Parathyroid adenoma (tissue), 2 donors: ENCODE results near the gene REEP2.

Source experiments
- H2AFZ ChIP-seq: fragments of 300-600 bp; sonication (generic); one replicate; pipeline ENCODE4 v1.7.0; 2017; ENCODE audit warnings: antibody characterized with exemption, mild to moderate bottlenecking
- H3K27ac ChIP-seq: fragments of 300-600 bp; sonication (generic); one replicate; pipeline ENCODE4 v1.7.0; 2017
- H3K27me3 ChIP-seq: fragments of 300-600 bp; sonication (generic); one replicate; pipeline ENCODE4 v1.7.0; 2017; ENCODE audit warnings: low read length; ENCODE audit not compliant: control insufficient read depth, insufficient read depth
- H3K36me3 ChIP-seq: fragments of 300-600 bp; sonication (generic); one replicate; pipeline ENCODE4 v1.7.0; 2017; ENCODE audit warnings: low read length; ENCODE audit not compliant: control insufficient read depth, insufficient read depth
- H3K4me1 ChIP-seq: fragments of 300-600 bp; sonication (generic); one replicate; pipeline ENCODE4 v1.7.0; 2017; ENCODE audit warnings: control low read depth
- H3K4me2 ChIP-seq: fragments of 300-600 bp; sonication (generic); one replicate; pipeline ENCODE4 v1.7.0; 2017; ENCODE audit warnings: low read length
- H3K4me3 ChIP-seq: fragments of 300-600 bp; sonication (generic); one replicate; pipeline ENCODE4 v1.7.0; 2017; ENCODE audit warnings: low read depth, low read length
- H3K79me2 ChIP-seq: fragments of 300-600 bp; sonication (generic); one replicate; pipeline ENCODE4 v1.7.0; 2017; ENCODE audit warnings: control low read depth
- H3K9ac ChIP-seq: fragments of 300-600 bp; sonication (generic); one replicate; pipeline ENCODE4 v1.7.0; 2017; ENCODE audit warnings: mild to moderate bottlenecking
- H3K9me3 ChIP-seq: fragments of 300-600 bp; sonication (generic); one replicate; pipeline ENCODE4 v1.7.0; 2017; ENCODE audit warnings: low read length; ENCODE audit not compliant: control insufficient read depth
- CTCF ChIP-seq: fragments of 300-600 bp; sonication (generic); IDR thresholded peaks from one replicate; pipeline ENCODE4 v1.7.0; 2017; ENCODE audit warnings: antibody characterized with exemption, mild to moderate bottlenecking
- donor health status: primary hyperparathyroidism.

Gene REEP2

DNA sequence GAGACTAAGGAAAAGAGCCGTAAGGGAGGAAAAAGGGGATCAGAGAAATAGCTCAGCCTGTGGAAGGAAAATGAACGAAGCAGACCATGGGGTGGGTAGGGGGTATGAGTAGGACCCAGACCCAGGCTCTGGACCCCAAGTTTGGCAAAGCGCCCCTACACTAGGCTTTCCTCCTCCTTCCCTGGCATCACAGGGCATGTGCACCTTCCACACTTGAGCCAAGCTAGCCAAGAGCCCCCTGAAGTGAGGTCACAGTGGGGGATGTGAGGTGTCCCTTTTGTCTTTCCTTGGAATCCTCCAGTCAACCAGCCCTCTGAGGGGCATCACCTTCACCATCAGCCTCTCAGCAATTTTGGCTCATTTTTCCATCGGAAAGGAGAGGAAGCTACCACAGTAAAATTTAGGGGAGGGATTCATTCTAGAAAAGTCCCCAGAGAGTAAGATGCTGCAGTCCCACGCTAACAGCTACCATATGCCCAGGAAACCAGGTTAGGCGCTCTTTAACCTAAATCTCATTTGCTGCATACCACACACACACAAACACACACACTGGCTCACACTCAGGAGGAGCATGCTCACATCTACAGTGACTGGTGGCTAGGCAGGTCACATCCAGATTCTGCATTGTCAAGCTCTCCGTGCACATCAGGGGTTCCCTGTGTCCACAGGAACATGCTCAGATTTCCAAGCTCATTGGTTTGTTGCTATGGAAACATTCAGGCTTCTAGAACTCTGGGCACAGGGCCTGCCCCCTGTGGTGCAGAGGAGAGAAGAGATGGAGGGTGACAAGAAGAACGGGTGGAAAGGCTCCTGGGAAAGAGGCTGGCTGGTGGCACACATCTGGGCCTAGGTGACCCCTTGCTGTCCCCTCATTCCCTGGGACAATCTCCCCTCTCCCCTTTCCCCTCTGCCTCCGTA lies 9.9 kb downstream of the REEP2 start:
- no peaks in the 10 kb centered on the region for H3K79me2 ChIP-seq
- H3K27me3 ChIP-seq: no peaks in the 10 kb centered on the region
- H3K4me2 ChIP-seq: no peak overlapping the region
- no peak overlapping the region for H3K9ac ChIP-seq
- H3K27ac ChIP-seq: no peak overlapping the region
- no peak overlapping the region for H3K4me3 ChIP-seq
- TF ChIP-seq CTCF: no peak
- H2AFZ ChIP-seq: no peak overlapping the region
- H3K4me1 ChIP-seq: peaks cover 4% of the 10 kb centered on the region
- no peaks in the 10 kb centered on the region for H3K36me3 ChIP-seq
- no peaks in the 10 kb centered on the region for H3K9me3 ChIP-seq

- peaks cover 4% of the 10 kb centered on the region for H3K4me1 ChIP-seq
- no peaks in the 10 kb centered on the region for H3K79me2 ChIP-seq
- no peaks in the 10 kb centered on the region for H3K9me3 ChIP-seq
- no peak overlapping the region for H3K4me2 ChIP-seq
- no peak overlapping the region for H3K27ac ChIP-seq
- H3K4me3 ChIP-seq: peak overlapping the region; percentile 14
- no peaks in the 10 kb centered on the region for H3K27me3 ChIP-seq
- peak overlapping the region; percentile 50 for H2AFZ ChIP-seq
- TF ChIP-seq CTCF: peak; percentile 95
- H3K36me3 ChIP-seq: no peaks in the 10 kb centered on the region
- H3K9ac ChIP-seq: no peak overlapping the region
Observed at GRCh38 chr5:138449501-138450239, 10.8 kb downstream of the REEP2 start.

DNA sequence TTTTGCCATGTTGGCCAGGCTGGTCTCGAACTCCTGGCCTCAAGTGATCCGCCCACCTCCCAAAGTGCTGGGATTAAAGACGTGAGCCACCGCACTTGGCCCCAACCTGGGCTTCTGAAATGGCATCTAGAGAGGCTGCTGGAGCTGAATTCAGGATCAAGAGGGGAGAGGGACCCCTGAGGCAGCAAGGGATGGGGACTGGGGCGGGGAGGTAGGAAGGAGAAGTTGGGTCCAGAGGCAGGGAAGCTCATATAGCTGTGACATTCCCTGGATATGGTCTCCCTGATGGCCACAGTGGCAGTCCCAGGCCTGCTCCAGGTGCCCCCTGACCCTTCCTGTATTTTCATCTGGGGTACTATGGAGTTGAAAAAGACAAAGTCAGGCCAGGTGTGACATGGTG lies 12.1 kb downstream of the REEP2 start:
- Histone ChIP-seq H3K36me3 (no peaks in the 10 kb centered on the region), H3K27ac (no peak overlapping the region), H3K79me2 (no peaks in the 10 kb centered on the region), H3K4me3 (no peak overlapping the region), H3K9me3 (no peaks in the 10 kb centered on the region), H3K27me3 (no peaks in the 10 kb centered on the region), H2AFZ (no peak overlapping the region), H3K9ac (no peak overlapping the region), H3K4me2 (no peak overlapping the region), H3K4me1 (peaks cover 4% of the 10 kb centered on the region)
- TF ChIP-seq CTCF: no peak

GRCh38 chr5:138452720-138453119 lies 13.9 kb downstream of the REEP2 start:
- H3K36me3 ChIP-seq: no peaks in the 10 kb centered on the region
- H3K27ac ChIP-seq: no peak overlapping the region
- no peak overlapping the region for H3K4me2 ChIP-seq
- no peak overlapping the region for H3K4me3 ChIP-seq
- H3K9ac ChIP-seq: no peak overlapping the region
- no peaks in the 10 kb centered on the region for H3K27me3 ChIP-seq
- H3K9me3 ChIP-seq: no peaks in the 10 kb centered on the region
- H3K79me2 ChIP-seq: no peaks in the 10 kb centered on the region
- H2AFZ ChIP-seq: no peak overlapping the region
- H3K4me1 ChIP-seq: peaks cover 4% of the 10 kb centered on the region
- TF ChIP-seq CTCF: no peak
